Bronchial epithelial cell (primary cell): ENCODE results near the gene RAB6D. TPM values are rescaled to one million over a fixed set of nuclear protein-coding genes. Genes with fewer than 3 reads are reported as not detected.
"Not testable (repeated sequence)": the region's sequence is repeated elsewhere in the genome, so short reads cannot be mapped to it uniquely, and the experiment has no call there.

Experiments
- DNase-seq: peaks from one replicate; pipeline ENCODE4 v3.0.0-alpha.2; 2010; ENCODE audit warnings: low read depth
- FAIRE-seq: peaks from 2 replicates; lab custom pipeline; 2011; peaks lifted over from hg19 to GRCh38; lab: Jason Lieb, UNC
- H3K27me3 ChIP-seq: 2 replicates; pipeline ENCODE4 v1.5.1; 2011; ENCODE audit warnings: low read length; ENCODE audit not compliant: control insufficient read depth, insufficient read depth
- H3K36me3 ChIP-seq: 2 replicates; pipeline ENCODE4 v1.5.1; 2011; ENCODE audit warnings: low read length; ENCODE audit not compliant: control insufficient read depth, insufficient read depth
- H3K4me3 ChIP-seq: 2 replicates; pipeline ENCODE4 v1.5.1; 2011; ENCODE audit warnings: mild to moderate bottlenecking, low read depth, low read length, control low read depth
- total RNA-seq: library from RNA; depleted of rRNA; stranded (reverse); fragments of >200 nt; gene quantifications from 2 replicates; pipeline ENCODE4 v1.2.1, GENCODE V29; 2014
- TF ChIP-seq, protein P1 (sequence below): IDR thresholded peaks from 2 replicates; pipeline ENCODE4 v1.5.1; 2011; ENCODE audit warnings: mild to moderate bottlenecking, moderate library complexity, low read length, control low read depth, inconsistent platforms; ENCODE audit not compliant: insufficient read depth, severe bottlenecking

The RAB6D gene
- total RNA-seq, 1 donor from 2014 or later: not detected

- no peaks in the 10 kb centered on the region for H3K36me3 ChIP-seq
- no peak for FAIRE-seq
- TF ChIP-seq, protein P1, sequence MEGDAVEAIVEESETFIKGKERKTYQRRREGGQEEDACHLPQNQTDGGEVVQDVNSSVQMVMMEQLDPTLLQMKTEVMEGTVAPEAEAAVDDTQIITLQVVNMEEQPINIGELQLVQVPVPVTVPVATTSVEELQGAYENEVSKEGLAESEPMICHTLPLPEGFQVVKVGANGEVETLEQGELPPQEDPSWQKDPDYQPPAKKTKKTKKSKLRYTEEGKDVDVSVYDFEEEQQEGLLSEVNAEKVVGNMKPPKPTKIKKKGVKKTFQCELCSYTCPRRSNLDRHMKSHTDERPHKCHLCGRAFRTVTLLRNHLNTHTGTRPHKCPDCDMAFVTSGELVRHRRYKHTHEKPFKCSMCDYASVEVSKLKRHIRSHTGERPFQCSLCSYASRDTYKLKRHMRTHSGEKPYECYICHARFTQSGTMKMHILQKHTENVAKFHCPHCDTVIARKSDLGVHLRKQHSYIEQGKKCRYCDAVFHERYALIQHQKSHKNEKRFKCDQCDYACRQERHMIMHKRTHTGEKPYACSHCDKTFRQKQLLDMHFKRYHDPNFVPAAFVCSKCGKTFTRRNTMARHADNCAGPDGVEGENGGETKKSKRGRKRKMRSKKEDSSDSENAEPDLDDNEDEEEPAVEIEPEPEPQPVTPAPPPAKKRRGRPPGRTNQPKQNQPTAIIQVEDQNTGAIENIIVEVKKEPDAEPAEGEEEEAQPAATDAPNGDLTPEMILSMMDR: no peak
- no peak overlapping the region for H3K4me3 ChIP-seq
- H3K27me3 ChIP-seq: no peaks in the 10 kb centered on the region
- DNase-seq: no peak
Measured at GRCh38 chr2:131389657-131390056, 25.7 kb upstream of the RAB6D start.

GRCh38 chr2:131388834-131389233 is 24.9 kb upstream of the RAB6D start:
- not testable (repeated sequence) for H3K4me3 ChIP-seq, DNase-seq, H3K27me3 ChIP-seq, H3K36me3 ChIP-seq
- peak; percentile 92 for FAIRE-seq

GRCh38 chr2:131373111-131373510 is 9.1 kb upstream of the RAB6D start:
- H3K4me3 ChIP-seq, DNase-seq, H3K36me3 ChIP-seq, FAIRE-seq, H3K27me3 ChIP-seq: not testable (repeated sequence)

DNA sequence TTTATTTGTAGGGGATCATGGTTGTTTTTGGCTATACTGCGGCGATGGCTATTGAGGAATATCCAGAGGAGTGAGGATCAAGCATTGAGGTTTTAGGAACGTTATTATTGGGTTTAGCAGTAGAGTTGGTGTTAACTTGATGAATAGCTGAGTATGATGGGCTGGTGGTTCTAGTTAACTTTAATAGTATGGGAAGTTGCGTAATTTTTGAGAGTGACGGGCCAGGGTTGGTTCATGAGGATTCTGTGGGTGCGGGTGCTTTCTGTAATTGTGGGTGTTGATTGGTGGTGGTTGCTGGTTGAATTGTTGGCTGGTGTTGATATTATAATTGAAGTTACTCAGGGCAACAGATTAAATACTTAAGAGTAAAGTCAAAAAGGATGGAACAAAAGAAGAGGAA is 6.0 kb upstream of the RAB6D start:
- no peak for FAIRE-seq
- H3K4me3 ChIP-seq: no peak overlapping the region
- no peaks in the 10 kb centered on the region for H3K27me3 ChIP-seq
- no peaks in the 10 kb centered on the region for H3K36me3 ChIP-seq
- TF ChIP-seq, protein P1: no peak
- no peak for DNase-seq

DNA sequence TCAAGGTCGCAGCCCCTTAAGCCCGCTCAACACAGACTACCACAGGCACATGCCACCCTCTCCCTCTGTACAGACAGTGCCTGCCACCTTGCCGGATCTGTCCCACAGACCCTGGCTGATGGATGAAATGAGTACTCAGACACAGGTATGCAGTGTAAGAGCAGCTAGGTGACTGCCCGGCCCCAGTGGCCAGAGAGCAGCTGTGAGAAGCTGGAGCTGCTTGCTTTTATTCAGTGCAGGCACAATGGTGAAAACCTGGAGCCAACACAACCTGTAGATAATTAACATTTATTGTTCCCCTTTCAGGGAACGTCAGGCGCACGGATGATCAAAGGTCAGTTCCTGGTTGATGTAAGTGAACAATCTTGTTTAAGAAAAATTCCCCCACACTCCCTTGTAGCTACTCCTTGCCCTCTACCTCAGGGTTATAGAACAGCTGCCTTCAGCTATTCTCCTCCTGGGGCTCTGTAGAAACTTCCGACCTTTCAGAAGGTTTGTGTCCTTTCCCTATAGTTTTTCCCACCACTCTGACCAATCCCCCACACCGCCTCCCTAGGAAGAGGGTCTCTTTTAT is 4.6 kb upstream of the RAB6D start:
- not testable (repeated sequence) for H3K4me3 ChIP-seq, H3K27me3 ChIP-seq, DNase-seq, H3K36me3 ChIP-seq
- FAIRE-seq: peak; percentile 95

GRCh38 chr2:131367352-131367751 is 3.4 kb upstream of the RAB6D start:
- Histone ChIP-seq H3K36me3 (no peaks in the 10 kb centered on the region), H3K27me3 (no peaks in the 10 kb centered on the region), H3K4me3 (no peak overlapping the region)
- no peak for FAIRE-seq
- no peak for DNase-seq
- TF ChIP-seq, protein P1: no peak

DNA sequence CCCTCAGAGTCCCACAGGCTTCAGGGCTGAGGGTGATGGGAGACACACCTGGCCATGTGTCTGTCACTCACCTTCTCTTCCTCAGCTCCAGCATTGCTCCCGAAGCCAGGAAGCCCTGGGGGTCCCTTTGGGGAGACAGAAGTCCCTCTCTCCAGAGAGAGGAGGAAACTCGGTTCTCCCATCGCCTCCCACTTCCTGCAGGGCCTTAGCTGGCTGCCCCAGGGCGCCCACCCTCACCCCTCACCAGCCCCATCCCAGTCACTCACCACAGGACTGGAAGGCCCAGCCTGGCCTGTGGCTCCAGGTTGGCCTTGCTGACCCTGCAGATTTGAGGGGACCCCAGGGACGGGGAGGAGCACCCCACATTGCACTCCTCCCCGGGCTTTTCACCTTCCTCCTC is 2.7 kb upstream of the RAB6D start:
- Histone ChIP-seq H3K36me3 (no peaks in the 10 kb centered on the region), H3K27me3 (no peaks in the 10 kb centered on the region), H3K4me3 (no peak overlapping the region)
- DNase-seq (no peak), FAIRE-seq (no peak)
- TF ChIP-seq, protein P1: no peak
